GM21423 (cell line): ENCODE data around the gene MAST2.
"Not testable (repeated sequence)": the region's sequence is repeated elsewhere in the genome, so short reads cannot be mapped to it uniquely, and the experiment has no call there.

ENCODE experiments used
- ATAC-seq: cut with Tn5 transposase; IDR thresholded peaks from one replicate; pipeline ENCODE4 v1.9.1; 2021; ENCODE audit warnings: mild to moderate bottlenecking, moderate library complexity; ENCODE audit not compliant: unreplicated experiment

MAST2 gene

GRCh38 chr1:46056325-46056724 is 252.9 kb downstream of the MAST2 start:
- no peak for ATAC-seq

GRCh38 chr1:46057215-46057614 is 253.8 kb downstream of the MAST2 start:
- ATAC-seq: not testable (repeated sequence)

GRCh38 chr1:46057781-46058180 is 254.4 kb downstream of the MAST2 start:
- no peak for ATAC-seq

- no peak for ATAC-seq
These were observed 255.5 kb downstream of the MAST2 start for GRCh38 chr1:46058936-46059335.

- no peak for ATAC-seq
These were observed 257.7 kb downstream of the MAST2 start for GRCh38 chr1:46061146-46061545.

GRCh38 chr1:46062651-46063319 is 259.4 kb downstream of the MAST2 start:
- peak; percentile 57 for ATAC-seq

- no peak for ATAC-seq
These were observed 261.3 kb downstream of the MAST2 start for GRCh38 chr1:46064708-46065107.

- no peak for ATAC-seq
These were observed 262.0 kb downstream of the MAST2 start for GRCh38 chr1:46065405-46065804.

GRCh38 chr1:46067652-46068051 is 264.2 kb downstream of the MAST2 start:
- ATAC-seq: peak; percentile 45

- no peak for ATAC-seq
These were observed 265.1 kb downstream of the MAST2 start for GRCh38 chr1:46068525-46068924.

GRCh38 chr1:46070164-46070814 is 266.9 kb downstream of the MAST2 start:
- no peak for ATAC-seq

GRCh38 chr1:46072975-46073374 is 269.6 kb downstream of the MAST2 start:
- no peak for ATAC-seq

- ATAC-seq: no peak
These were observed 272.9 kb downstream of the MAST2 start for GRCh38 chr1:46076343-46076742.

- ATAC-seq: no peak
These were observed 274.2 kb downstream of the MAST2 start for GRCh38 chr1:46077644-46078043.

- ATAC-seq: no peak
These were observed 276.8 kb downstream of the MAST2 start for GRCh38 chr1:46080257-46080656.

- ATAC-seq: no peak
These were observed 277.8 kb downstream of the MAST2 start for GRCh38 chr1:46081206-46081605.

- ATAC-seq: no peak
These were observed 278.2 kb downstream of the MAST2 start for GRCh38 chr1:46081619-46082018.

- ATAC-seq: no peak
These were observed 280.2 kb downstream of the MAST2 start for GRCh38 chr1:46083579-46083978.

- ATAC-seq: no peak
These were observed 281.4 kb downstream of the MAST2 start for GRCh38 chr1:46084553-46085451.
